ENCODE measurements around the gene SVOPL. TPM values are rescaled to one million over a fixed set of nuclear protein-coding genes. Genes with fewer than 3 reads are reported as not detected.

The SVOPL gene
- total RNA-seq, 2 experiments from 2014 or later, result not detected

GRCh38 chr7:138654616-138655015 lies 46.5 kb downstream of the SVOPL start:
- CTCF ChIA-PET, result no interaction called here
- Mint-ChIP-seq H3K4me3 (no peak overlapping the region), H3K27me3 (no peaks in the 10 kb centered on the region), H3K36me3 (no peaks in the 10 kb centered on the region), H3K9me3 (no peaks in the 10 kb centered on the region), H3K4me1 (ENCODE audit: low read depth) (no peaks in the 10 kb centered on the region), H3K27ac (no peak overlapping the region)
- POLR2A ChIA-PET, result interaction anchor here (0.6 kb wide), 1 partner anchor 256 kb away, joined by 5 read pairs; no protein-coding TSS in a partner anchor
- no peak for DNase-seq
- intact Hi-C loops (cut with micrococcal nuclease), result no loop called here

GRCh38 chr7:138649506-138649905 lies 51.7 kb downstream of the SVOPL start:
- intact Hi-C loops (cut with micrococcal nuclease), result no loop called here
- DNase-seq, result no peak
- CTCF ChIA-PET, result no interaction called here
- no peaks in the 10 kb centered on the region for H3K9me3 Mint-ChIP-seq
- H3K36me3 Mint-ChIP-seq, result no peaks in the 10 kb centered on the region
- POLR2A ChIA-PET, result no interaction called here
- no peak overlapping the region for H3K4me3 Mint-ChIP-seq
- H3K27ac Mint-ChIP-seq, result no peak overlapping the region
- no peaks in the 10 kb centered on the region for H3K27me3 Mint-ChIP-seq
- no peaks in the 10 kb centered on the region for H3K4me1 Mint-ChIP-seq (ENCODE audit: low read depth)

- H3K4me3 Mint-ChIP-seq, result no peak overlapping the region
- intact Hi-C loops (cut with micrococcal nuclease), result no loop called here
- ChIA-PET CTCF (interaction anchor here (0.6 kb wide), 1 partner anchor 973 kb away, joined by 3 read pairs; no protein-coding TSS in a partner anchor), POLR2A (no interaction called here)
- no peaks in the 10 kb centered on the region for H3K27me3 Mint-ChIP-seq
- no peaks in the 10 kb centered on the region for H3K36me3 Mint-ChIP-seq
- H3K4me1 Mint-ChIP-seq (ENCODE audit: low read depth), result no peaks in the 10 kb centered on the region
- no peak for DNase-seq
- no peak overlapping the region for H3K27ac Mint-ChIP-seq
- no peaks in the 10 kb centered on the region for H3K9me3 Mint-ChIP-seq
Observed at GRCh38 chr7:138645284-138645683, 55.9 kb downstream of the SVOPL start.

- CTCF ChIA-PET, result interaction anchor here (1.1 kb wide), 1 partner anchor 106 kb away, joined by 3 read pairs; no protein-coding TSS in a partner anchor
- POLR2A ChIA-PET, result no interaction called here
- no peak overlapping the region for H3K27ac Mint-ChIP-seq
- no peaks in the 10 kb centered on the region for H3K36me3 Mint-ChIP-seq
- intact Hi-C loops (cut with micrococcal nuclease), result no loop called here
- H3K4me1 Mint-ChIP-seq (ENCODE audit: low read depth), result no peaks in the 10 kb centered on the region
- H3K4me3 Mint-ChIP-seq, result no peak overlapping the region
- H3K27me3 Mint-ChIP-seq, result no peaks in the 10 kb centered on the region
- no peaks in the 10 kb centered on the region for H3K9me3 Mint-ChIP-seq
- DNase-seq, result no peak
Observed at GRCh38 chr7:138632826-138633602, 68.1 kb downstream of the SVOPL start.

GRCh38 chr7:138632384-138632783 lies 68.8 kb downstream of the SVOPL start:
- Mint-ChIP-seq H3K27ac (no peak overlapping the region), H3K27me3 (no peaks in the 10 kb centered on the region), H3K4me3 (no peak overlapping the region), H3K9me3 (no peaks in the 10 kb centered on the region), H3K36me3 (no peaks in the 10 kb centered on the region), H3K4me1 (ENCODE audit: low read depth) (no peaks in the 10 kb centered on the region)
- CTCF ChIA-PET, result interaction anchor here (1.1 kb wide), 1 partner anchor 106 kb away, joined by 3 read pairs; no protein-coding TSS in a partner anchor
- POLR2A ChIA-PET, result no interaction called here
- intact Hi-C loops (cut with micrococcal nuclease), result no loop called here
- no peak for DNase-seq

- CTCF ChIA-PET, result no interaction called here
- peaks cover 16% of the 10 kb centered on the region for H3K4me1 Mint-ChIP-seq (ENCODE audit: low read depth)
- intact Hi-C loops (cut with micrococcal nuclease), result no loop called here
Observed at GRCh38 chr7:138630059-138630610, 71.0 kb downstream of the SVOPL start.

GRCh38 chr7:138627361-138627760 lies 73.8 kb downstream of the SVOPL start:
- no peaks in the 10 kb centered on the region for H3K27me3 Mint-ChIP-seq
- H3K4me1 Mint-ChIP-seq (ENCODE audit: low read depth), result peaks cover 24% of the 10 kb centered on the region
- no peaks in the 10 kb centered on the region for H3K9me3 Mint-ChIP-seq
- ChIA-PET CTCF (interaction anchor here (1.3 kb wide), 1 partner anchor 23 kb away, joined by 3 read pairs; no protein-coding TSS in a partner anchor), POLR2A (no interaction called here)
- DNase-seq, result no peak
- H3K27ac Mint-ChIP-seq, result no peak overlapping the region
- H3K4me3 Mint-ChIP-seq, result no peak overlapping the region
- H3K36me3 Mint-ChIP-seq, result no peaks in the 10 kb centered on the region
- intact Hi-C loops (cut with micrococcal nuclease), result loop anchor here (5.0 to 10.0 kb wide), 2 partner anchors 165 to 237 kb away; partner anchors contain the start of gene TRIM24

More at GRCh38 chr7:138630059-138630610, 71.0 kb downstream of the SVOPL start:
- H3K4me3 Mint-ChIP-seq, result no peak overlapping the region
- H3K27me3 Mint-ChIP-seq, result no peaks in the 10 kb centered on the region
- no peak for DNase-seq
- H3K36me3 Mint-ChIP-seq, result no peaks in the 10 kb centered on the region
- POLR2A ChIA-PET, result no interaction called here
- H3K27ac Mint-ChIP-seq, result no peak overlapping the region
- H3K9me3 Mint-ChIP-seq, result no peaks in the 10 kb centered on the region

GRCh38 chr7:138626846-138627245 lies 74.3 kb downstream of the SVOPL start:
- H3K4me1 Mint-ChIP-seq (ENCODE audit: low read depth), result peaks cover 24% of the 10 kb centered on the region
- CTCF ChIA-PET, result no interaction called here
- no peaks in the 10 kb centered on the region for H3K27me3 Mint-ChIP-seq
- DNase-seq, result no peak
- H3K4me3 Mint-ChIP-seq, result no peak overlapping the region
- POLR2A ChIA-PET, result no interaction called here
- no peaks in the 10 kb centered on the region for H3K36me3 Mint-ChIP-seq
- H3K27ac Mint-ChIP-seq, result no peak overlapping the region
- intact Hi-C loops (cut with micrococcal nuclease), result loop anchor here (5.0 to 10.0 kb wide), 2 partner anchors 165 to 238 kb away; partner anchors contain the start of gene TRIM24
- H3K9me3 Mint-ChIP-seq, result no peaks in the 10 kb centered on the region

GRCh38 chr7:138625849-138626230 lies 75.3 kb downstream of the SVOPL start:
- Mint-ChIP-seq H3K4me3 (no peak overlapping the region), H3K27me3 (no peaks in the 10 kb centered on the region), H3K9me3 (no peaks in the 10 kb centered on the region), H3K27ac (no peak overlapping the region), H3K4me1 (ENCODE audit: low read depth) (peaks cover 24% of the 10 kb centered on the region), H3K36me3 (no peaks in the 10 kb centered on the region)
- ChIA-PET CTCF (interaction anchor here (1.3 kb wide), 1 partner anchor 113 kb away, joined by 3 read pairs; no protein-coding TSS in a partner anchor), POLR2A (no interaction called here)
- intact Hi-C loops (cut with micrococcal nuclease), result loop anchor here (2.0 to 10.0 kb wide), 3 partner anchors 17 to 239 kb away; partner anchors contain the start of gene TRIM24
- no peak for DNase-seq

GRCh38 chr7:138625084-138625848 lies 75.9 kb downstream of the SVOPL start:
- intact Hi-C loops (cut with micrococcal nuclease), result loop anchor here (2.0 to 10.0 kb wide), 3 partner anchors 16 to 240 kb away; partner anchors contain the start of gene TRIM24
- Mint-ChIP-seq H3K4me3 (no peak overlapping the region), H3K4me1 (ENCODE audit: low read depth) (peaks cover 24% of the 10 kb centered on the region), H3K27me3 (no peaks in the 10 kb centered on the region), H3K9me3 (no peaks in the 10 kb centered on the region), H3K27ac (no peak overlapping the region), H3K36me3 (no peaks in the 10 kb centered on the region)
- DNase-seq, result no peak
- POLR2A ChIA-PET, result no interaction called here
- CTCF ChIA-PET, result interaction anchor here (1.3 kb wide), 1 partner anchor 114 kb away, joined by 3 read pairs; no protein-coding TSS in a partner anchor

GRCh38 chr7:138622841-138623240 lies 78.3 kb downstream of the SVOPL start:
- ChIA-PET POLR2A (no interaction called here), CTCF (no interaction called here)
- intact Hi-C loops (cut with micrococcal nuclease), result loop anchor here (10.0 kb wide), 1 partner anchor 242 kb away; no protein-coding TSS in a partner anchor
- Mint-ChIP-seq H3K4me1 (ENCODE audit: low read depth) (peaks cover 24% of the 10 kb centered on the region), H3K27ac (no peak overlapping the region), H3K36me3 (no peaks in the 10 kb centered on the region), H3K4me3 (no peak overlapping the region), H3K27me3 (no peaks in the 10 kb centered on the region), H3K9me3 (no peaks in the 10 kb centered on the region)
- no peak for DNase-seq

GRCh38 chr7:138618933-138619332 lies 82.2 kb downstream of the SVOPL start:
- Mint-ChIP-seq H3K36me3 (no peaks in the 10 kb centered on the region), H3K4me3 (no peak overlapping the region), H3K9me3 (no peaks in the 10 kb centered on the region), H3K27ac (no peak overlapping the region), H3K4me1 (ENCODE audit: low read depth) (no peaks in the 10 kb centered on the region), H3K27me3 (no peaks in the 10 kb centered on the region)
- no peak for DNase-seq
- intact Hi-C loops (cut with micrococcal nuclease), result no loop called here
- POLR2A ChIA-PET, result no interaction called here
- CTCF ChIA-PET, result no interaction called here

Data from activated CD4-positive, alpha-beta memory T cell treated with anti-CD3 and anti-CD28 coated beads for 36 hours (primary cell).